ENCODE measurements around the gene ACTL9. TPM values are rescaled to one million over a fixed set of nuclear protein-coding genes. Genes with fewer than 3 reads are reported as not detected.
"Not testable (repeated sequence)": the region's sequence is repeated elsewhere in the genome, so short reads cannot be mapped to it uniquely, and the experiment has no call there.

Gene ACTL9
- total RNA-seq, result not detected
- not detected for polyA plus RNA-seq (ENCODE audit: insufficient read depth, low read depth, low replicate concordance)
- long read RNA-seq, donor 1, result 0 reads
- long read RNA-seq, donor 2, result 0 reads
- long read RNA-seq, donor 3, result 0 reads
- long read RNA-seq, donor 4, result 0 reads
- long read RNA-seq, donor 5, result 0 reads
- long read RNA-seq, donor 6, result 0 reads
- long read RNA-seq, donor 7, result 0 reads
- long read RNA-seq, donor 8, result 0 reads
- long read RNA-seq, donor 9, result 0 reads
- long read RNA-seq, donor 10, result 0 reads

GRCh38 chr19:8698433-8699063, at the start of gene ACTL9:
ACTL9 (minus strand) TSS chr19:8698795; CDS start chr19:8698701, 94 bp downstream.
- Histone ChIP-seq H3K9me3 (ENCODE audit: control insufficient read depth in 2 of 3, insufficient read depth in 1 of 3, low read length in 3 of 3) (no peaks in the 10 kb centered on the region), H3K4me3 (ENCODE audit: low read length in 3 of 3) (no peak within 1 kb of the TSS), H3K36me3 (ENCODE audit: control insufficient read depth in 2 of 3, insufficient read depth in 3 of 3, low read length in 3 of 3) (no peaks in the 10 kb centered on the region), H3K4me1 (ENCODE audit: control insufficient read depth in 2 of 3, insufficient read depth in 2 of 3, low read depth in 1 of 3, low read length in 3 of 3) (no peaks in the 10 kb centered on the region), H3K27me3 (ENCODE audit: control insufficient read depth, insufficient read depth, low read length) (no peaks in the 10 kb centered on the region), H3K27ac (ENCODE audit: low read depth in 2 of 2, low read length in 2 of 2) (no peak within 1 kb of the TSS), H3K9ac (ENCODE audit: low read length in 3 of 3) (no peak within 1 kb of the TSS)
- FAIRE-seq (no peak), DNase-seq (peak in 1 of 5 donors; percentile 69)
- intact Hi-C loops (cut with DNase I), result no loop called here
- TF ChIP-seq CTCF (IDR thresholded peaks at IDR 0.05; ENCODE audit: borderline replicate concordance, extremely low read depth, insufficient read depth), result no peak

GRCh38 chr19:8739291-8740065, 40.9 kb upstream of the ACTL9 start:
- H3K27ac ChIP-seq (ENCODE audit: low read depth in 2 of 2, low read length in 2 of 2); H3K4me1 ChIP-seq (ENCODE audit: control insufficient read depth in 2 of 3, insufficient read depth in 2 of 3, low read depth in 1 of 3, low read length in 3 of 3); H3K27me3 ChIP-seq (ENCODE audit: control insufficient read depth, insufficient read depth, low read length); H3K9me3 ChIP-seq (ENCODE audit: control insufficient read depth in 2 of 3, insufficient read depth in 1 of 3, low read length in 3 of 3); H3K9ac ChIP-seq (ENCODE audit: low read length in 3 of 3); H3K4me3 ChIP-seq (ENCODE audit: low read length in 3 of 3); H3K36me3 ChIP-seq (ENCODE audit: control insufficient read depth in 2 of 3, insufficient read depth in 3 of 3, low read length in 3 of 3); DNase-seq; FAIRE-seq; intact Hi-C loops (cut with DNase I): not testable (repeated sequence)

GRCh38 chr19:8738377-8738776, 39.8 kb upstream of the ACTL9 start:
- H3K9ac ChIP-seq (ENCODE audit: low read length in 3 of 3), result no peak overlapping the region
- no peaks in the 10 kb centered on the region for H3K36me3 ChIP-seq (ENCODE audit: control insufficient read depth in 2 of 3, insufficient read depth in 3 of 3, low read length in 3 of 3)
- no peak overlapping the region for H3K4me3 ChIP-seq (ENCODE audit: low read length in 3 of 3)
- H3K27me3 ChIP-seq (ENCODE audit: control insufficient read depth, insufficient read depth, low read length), result no peaks in the 10 kb centered on the region
- TF ChIP-seq CTCF (IDR thresholded peaks at IDR 0.05; ENCODE audit: borderline replicate concordance, extremely low read depth, insufficient read depth), result no peak
- FAIRE-seq, result no peak
- no peaks in the 10 kb centered on the region for H3K4me1 ChIP-seq (ENCODE audit: control insufficient read depth in 2 of 3, insufficient read depth in 2 of 3, low read depth in 1 of 3, low read length in 3 of 3)
- DNase-seq, result no peak
- H3K9me3 ChIP-seq (ENCODE audit: control insufficient read depth in 2 of 3, insufficient read depth in 1 of 3, low read length in 3 of 3), result no peaks in the 10 kb centered on the region
- intact Hi-C loops (cut with DNase I), result no loop called here
- H3K27ac ChIP-seq (ENCODE audit: low read depth in 2 of 2, low read length in 2 of 2), result no peak overlapping the region
